ENCODE results near the gene RUFY3.
"Not testable (repeated sequence)": the region's sequence is repeated elsewhere in the genome, so short reads cannot be mapped to it uniquely, and the experiment has no call there.

RUFY3 gene

DNA sequence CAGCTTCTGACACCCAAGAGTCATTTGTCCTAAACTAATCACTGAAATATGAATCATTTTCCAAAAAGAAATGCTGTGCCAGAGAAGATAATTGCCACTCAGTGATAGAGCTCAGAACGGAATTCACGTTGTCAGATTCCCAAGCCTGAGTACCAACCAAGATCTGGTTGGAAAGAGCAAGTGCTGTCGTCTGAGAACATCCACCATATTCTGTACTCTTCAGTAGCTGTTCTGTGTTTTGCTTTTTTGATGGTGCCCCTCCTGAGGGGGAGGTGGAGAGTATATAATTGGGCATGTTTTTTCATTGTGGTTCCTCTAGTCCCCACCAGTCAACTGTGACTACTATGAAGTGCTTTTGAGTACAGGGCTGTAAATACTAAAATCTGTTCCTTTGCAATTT lies 13.2 kb downstream of the RUFY3 start:
- in situ Hi-C loops (cut with HindIII; ENCODE audit: low sequenced_read_pairs): no loop called here

DNA sequence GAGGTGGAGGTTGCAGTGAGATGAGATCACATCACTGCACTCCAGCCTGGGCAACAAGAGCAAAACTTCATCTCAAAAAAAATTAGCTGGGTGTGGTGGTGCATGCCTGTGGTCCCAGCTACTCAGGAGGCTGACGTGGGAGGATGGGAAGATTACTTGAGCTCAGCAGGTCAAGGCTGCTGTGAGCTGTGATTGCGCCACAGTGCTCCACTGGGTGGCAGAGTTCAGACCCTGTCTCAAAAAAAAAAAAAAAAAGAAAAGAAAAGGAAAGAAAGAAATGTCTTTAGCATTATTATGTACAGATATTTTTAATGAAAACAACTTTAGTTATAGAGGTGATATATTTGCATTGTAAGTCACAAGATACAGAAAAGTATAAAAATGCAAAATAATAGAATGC lies 14.2 kb downstream of the RUFY3 start:
- in situ Hi-C loops (cut with HindIII; ENCODE audit: low sequenced_read_pairs): not testable (repeated sequence)

DNA sequence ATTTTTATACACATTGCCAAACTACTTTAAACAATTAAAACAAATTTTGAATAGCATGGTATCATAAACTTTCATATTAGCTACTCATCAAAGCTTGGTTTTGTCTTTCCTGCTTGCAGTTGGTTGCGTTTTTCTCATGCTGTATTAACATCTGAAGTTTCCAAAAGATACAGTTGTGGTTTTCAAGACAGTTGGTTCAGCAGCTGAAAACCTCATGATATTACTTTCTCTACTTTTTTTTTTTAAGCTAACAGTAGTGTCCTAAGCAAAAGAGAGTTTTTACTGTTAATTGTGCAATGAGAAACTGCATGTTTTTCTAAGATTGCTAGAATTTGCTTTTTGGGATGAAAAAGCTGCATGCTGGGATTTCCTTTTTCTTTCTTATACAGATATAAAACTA lies 15.2 kb downstream of the RUFY3 start:
- in situ Hi-C loops (cut with HindIII; ENCODE audit: low sequenced_read_pairs): no loop called here

DNA sequence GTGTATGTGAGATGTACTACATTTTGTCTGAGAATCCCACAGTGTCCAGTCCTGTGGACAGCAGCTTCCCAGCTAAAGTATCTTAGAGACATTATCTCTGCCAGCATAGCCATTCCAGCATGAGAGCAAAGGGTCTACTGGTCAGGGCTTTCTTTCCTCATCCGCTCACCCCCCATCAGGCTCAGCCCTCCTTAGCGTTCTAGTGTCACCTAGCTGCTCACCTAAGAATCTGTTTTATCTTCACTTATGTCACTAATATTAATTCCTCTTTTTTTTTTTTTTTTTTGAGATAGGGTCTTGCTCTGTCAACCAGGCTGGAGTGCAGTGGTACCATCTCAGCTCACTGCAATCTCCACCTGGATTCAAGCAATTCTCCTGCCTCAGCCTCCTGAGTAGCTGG lies 15.6 kb downstream of the RUFY3 start:
- in situ Hi-C loops (cut with HindIII; ENCODE audit: low sequenced_read_pairs): no loop called here

DNA sequence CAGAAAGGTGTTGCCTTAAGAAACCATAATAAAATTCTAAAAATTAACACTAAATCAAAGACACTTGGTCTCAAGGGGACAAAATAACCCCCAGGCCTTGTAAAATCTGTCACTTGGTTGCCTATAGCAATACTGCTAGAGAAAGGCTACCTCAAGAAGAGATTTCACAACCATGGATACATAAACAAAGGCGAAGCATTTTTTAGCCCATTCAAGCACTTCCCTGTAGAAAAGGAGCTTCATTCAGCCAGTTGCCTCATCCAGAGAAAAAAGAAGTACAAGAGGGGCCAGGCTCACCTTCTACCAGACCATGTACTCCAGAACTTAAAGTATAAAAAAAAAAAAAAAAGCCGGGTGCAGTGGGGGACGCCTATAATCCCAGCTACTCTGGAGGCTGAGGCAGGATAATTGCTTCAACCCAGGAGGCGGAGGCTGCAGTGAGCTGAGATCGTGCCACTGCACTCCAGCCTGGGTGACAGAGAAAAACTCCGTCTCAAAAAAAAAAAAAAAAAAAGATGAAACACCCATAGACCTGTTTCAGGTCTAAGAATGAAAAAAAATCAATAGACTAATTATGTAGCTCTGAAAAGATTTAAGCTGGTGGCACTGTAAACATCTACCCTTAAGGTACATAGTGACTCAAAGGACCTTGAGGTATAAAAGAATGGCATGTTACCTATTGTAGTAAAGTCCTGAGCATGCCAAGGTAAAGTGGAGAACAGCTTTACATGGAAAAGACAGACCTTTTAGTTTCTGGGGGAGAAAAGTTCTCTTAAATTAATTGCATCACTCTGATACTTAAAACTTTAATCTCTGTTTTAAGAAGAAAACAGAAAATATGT lies 18.0 kb downstream of the RUFY3 start:
- in situ Hi-C loops (cut with HindIII; ENCODE audit: low sequenced_read_pairs): loop anchor here (10.0 kb wide), 1 partner anchor 255 kb away; the partner anchor contains the start of gene DCK

DNA sequence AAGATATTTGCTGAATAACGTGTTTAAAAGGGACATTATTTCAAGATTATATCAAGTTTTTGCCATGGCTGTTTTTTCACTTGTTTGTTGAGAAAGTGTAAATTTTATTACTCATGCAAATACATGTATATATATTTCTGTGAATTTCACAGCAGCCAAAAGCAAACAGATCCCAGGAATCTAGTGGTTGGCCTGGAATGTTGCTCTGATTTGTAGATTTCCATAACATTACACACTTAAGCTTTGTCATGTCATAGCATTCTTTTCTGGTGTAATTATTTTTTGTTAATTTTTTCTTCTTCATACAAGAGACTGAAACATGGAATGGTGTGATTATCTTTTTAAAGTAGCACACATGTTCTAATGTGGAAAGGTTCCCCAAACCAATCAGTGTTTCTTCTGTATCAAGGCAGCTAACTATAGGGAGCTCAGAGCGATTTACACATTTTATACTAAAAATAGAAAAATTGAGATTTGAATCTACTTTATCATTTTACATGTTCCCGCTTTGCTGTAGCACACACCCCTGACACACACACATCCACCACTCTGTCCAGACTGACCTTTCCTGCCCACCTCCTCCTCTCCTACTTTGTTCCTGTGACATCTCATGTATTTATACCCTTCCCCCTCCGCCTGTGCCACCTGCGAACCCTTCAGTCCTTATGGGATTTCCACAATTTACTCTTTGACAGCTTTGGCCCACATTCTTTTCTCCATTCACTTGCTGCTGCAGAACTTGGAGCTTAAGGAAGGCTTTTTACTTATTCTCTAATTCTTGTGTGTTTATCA lies 20.3 kb downstream of the RUFY3 start:
- in situ Hi-C loops (cut with HindIII; ENCODE audit: low sequenced_read_pairs): loop anchor here (10.0 kb wide), 1 partner anchor 253 kb away; the partner anchor contains the start of gene DCK

DNA sequence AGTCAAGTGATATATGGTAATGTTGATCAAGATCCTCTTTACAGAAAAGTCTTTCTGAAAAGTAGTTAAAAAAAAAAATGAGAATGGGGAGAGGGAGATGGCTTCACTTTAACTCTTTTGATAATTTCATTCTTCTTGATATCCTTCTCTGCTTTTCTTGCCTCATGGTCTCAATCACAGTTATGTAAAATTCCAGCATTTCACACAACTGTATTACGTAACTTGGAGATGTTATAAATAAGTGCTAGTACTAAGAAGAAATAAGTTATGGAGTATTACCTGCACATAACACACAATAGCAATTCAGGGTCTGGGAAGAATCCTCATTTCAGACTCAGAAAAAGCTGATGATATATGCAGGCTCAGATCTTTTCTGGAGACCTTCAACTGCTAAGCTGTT lies 22.0 kb downstream of the RUFY3 start:
- in situ Hi-C loops (cut with HindIII; ENCODE audit: low sequenced_read_pairs): loop anchor here (10.0 kb wide), 1 partner anchor 251 kb away; the partner anchor contains the start of gene DCK

DNA sequence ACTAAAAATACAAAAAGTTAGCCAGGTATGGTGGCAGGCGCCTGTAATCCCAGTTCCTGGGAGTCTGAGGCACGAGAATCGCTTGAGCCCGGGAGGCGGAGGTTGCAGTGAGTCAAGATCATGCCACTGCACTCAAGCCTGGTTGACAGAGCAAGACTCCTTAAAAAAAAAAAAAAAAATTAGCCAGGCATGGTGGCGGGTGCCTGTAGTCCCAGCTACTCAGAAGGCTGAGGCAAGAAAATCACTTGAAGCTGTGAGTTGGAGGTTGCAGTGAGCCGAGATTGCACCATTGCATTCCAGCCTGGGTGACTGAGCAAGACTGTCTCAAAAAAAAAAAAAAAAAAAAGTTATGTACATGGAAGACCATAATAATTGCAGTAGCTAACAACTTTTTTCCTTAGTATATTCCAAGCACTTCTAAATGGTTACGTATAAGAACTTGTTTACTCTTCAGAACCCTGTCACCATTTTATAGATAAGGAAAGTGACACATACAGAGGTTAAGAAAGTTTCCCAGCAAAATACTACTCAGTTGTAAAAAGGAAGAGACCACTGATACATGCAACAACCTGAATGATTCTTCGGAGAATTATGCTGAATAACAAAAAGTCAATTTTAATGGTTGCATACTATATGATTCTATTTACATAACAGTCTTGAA lies 24.5 kb downstream of the RUFY3 start:
- in situ Hi-C loops (cut with HindIII; ENCODE audit: low sequenced_read_pairs): loop anchor here (10.0 kb wide), 1 partner anchor 248 kb away; the partner anchor contains the start of gene DCK

DNA sequence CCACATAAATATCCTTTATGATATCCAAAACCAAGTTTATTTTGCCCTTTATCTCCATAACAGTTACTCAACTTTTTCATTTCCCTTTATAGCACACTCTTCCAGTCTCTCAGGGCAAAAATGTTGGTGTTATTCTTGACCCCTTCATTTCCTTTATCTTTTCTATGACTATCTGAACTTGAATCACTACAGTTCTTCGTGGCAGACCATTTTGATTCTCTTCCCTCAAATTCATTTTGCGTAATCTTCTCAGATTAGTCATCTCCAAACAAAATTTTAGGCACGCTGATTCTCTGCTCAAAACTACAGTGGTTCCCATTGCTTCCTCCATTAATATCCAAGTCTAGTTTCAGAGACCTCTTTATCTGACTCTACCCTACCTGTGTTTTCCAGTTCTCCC lies 26.1 kb downstream of the RUFY3 start:
- in situ Hi-C loops (cut with HindIII; ENCODE audit: low sequenced_read_pairs): loop anchor here (10.0 kb wide), 1 partner anchor 247 kb away; the partner anchor contains the start of gene DCK

DNA sequence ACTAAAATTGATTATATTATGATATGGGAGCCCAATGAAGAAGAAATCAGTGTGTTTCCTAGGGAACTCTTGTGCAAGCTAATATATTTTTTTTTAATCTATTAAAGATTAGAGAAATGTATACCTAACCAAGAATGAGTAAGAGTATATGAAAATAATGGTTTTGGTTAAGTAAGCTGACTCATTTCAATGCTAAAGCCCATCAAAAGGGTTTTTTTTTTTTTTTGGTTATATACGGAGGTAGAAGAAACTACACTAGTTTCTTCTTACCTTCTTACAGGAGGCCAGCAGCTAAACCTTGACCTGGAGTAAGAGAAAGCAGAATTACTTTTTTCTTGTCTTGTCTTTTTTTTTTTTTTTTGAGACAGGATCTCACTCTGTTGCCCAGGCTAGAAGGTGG lies 27.5 kb downstream of the RUFY3 start:
- in situ Hi-C loops (cut with HindIII; ENCODE audit: low sequenced_read_pairs): loop anchor here (10.0 kb wide), 1 partner anchor 245 kb away; the partner anchor contains the start of gene DCK

DNA sequence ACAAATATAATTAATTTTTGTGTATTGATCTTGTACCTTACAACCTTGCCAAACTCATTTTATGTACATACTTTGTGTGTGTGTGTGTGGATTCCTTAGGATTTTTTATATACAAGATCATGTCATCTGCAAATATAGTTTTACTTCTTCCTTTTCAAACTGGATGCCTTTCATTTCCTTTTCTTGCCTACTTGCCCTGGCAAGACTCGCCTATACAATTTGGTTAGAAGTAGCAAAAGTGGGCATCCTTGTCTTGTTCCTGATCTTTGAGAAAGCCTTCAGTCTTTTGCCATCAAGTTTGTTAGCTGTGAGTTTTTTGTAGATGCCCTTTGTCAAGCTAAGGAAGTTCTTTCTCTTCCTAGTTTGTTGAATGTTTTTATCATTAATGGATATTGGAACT lies 30.5 kb downstream of the RUFY3 start:
- in situ Hi-C loops (cut with HindIII; ENCODE audit: low sequenced_read_pairs): no loop called here

DNA sequence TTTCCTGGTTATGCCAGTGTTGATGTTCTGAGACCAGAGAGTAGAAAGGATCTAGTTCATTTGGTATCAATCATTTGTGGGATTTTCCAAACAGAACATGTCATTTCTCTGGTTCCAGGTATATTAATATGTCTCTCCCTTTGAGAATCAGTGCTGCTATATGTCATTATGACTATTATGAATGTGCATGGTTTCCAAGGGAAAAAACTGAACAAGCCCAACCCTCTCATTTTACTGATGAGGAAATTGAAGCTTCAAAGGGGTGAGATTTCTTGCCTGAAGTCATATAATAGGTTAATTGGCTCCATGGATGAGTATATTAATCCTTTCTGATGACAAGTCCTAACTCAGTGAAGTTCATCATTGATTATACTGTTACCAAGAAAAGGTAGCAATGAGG lies 31.9 kb downstream of the RUFY3 start:
- in situ Hi-C loops (cut with HindIII; ENCODE audit: low sequenced_read_pairs): no loop called here

DNA sequence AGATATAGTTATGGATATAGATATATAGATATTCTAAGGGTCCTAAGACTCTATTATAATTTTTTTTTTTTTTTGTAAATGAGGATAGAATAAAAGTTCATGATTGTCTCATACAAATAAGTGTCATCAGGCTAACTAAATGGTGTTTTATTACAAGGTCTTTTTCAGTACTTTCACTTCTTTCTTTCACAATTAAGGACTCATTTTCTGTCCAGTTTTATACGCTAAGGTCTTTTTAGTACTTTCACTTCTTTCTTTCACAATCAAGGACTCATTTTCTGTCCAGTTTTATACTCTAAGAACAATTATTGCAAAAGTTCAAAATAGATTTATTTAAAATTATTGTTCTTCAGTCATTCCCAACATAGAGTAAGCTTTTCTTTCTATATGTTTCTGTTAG lies 32.7 kb downstream of the RUFY3 start:
- in situ Hi-C loops (cut with HindIII; ENCODE audit: low sequenced_read_pairs): no loop called here

DNA sequence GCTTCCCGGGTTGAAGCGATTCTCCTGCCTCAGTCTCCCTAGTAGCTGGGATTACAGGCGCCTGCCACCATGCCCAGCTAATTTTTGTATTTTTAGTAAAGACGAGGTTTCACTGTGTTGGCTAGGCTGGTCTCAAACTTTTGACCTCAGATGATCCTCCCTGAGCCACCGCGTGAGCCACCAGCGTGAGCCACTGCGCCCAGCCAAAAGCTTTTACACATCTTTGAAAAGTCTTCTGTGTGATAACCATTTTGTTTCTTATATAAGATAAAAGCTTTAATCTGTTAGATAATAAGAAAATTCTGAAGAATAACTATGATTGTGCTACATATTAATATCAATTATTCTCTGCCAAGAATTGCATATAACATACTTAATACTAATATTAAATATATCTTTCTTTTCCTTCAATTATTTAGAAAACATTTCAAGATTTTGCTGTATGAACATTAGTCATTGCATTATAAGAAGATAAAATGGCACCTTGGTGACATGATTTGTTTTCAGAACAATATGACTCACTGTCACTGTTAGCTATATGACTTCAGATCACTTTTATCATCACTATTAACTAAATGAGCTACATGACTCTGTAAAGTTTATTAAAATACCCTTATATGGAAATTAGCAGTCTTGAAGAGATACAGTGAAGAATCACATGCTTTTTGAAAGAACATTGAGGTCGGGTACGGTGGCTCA lies 33.4 kb downstream of the RUFY3 start:
- in situ Hi-C loops (cut with HindIII; ENCODE audit: low sequenced_read_pairs): no loop called here

DNA sequence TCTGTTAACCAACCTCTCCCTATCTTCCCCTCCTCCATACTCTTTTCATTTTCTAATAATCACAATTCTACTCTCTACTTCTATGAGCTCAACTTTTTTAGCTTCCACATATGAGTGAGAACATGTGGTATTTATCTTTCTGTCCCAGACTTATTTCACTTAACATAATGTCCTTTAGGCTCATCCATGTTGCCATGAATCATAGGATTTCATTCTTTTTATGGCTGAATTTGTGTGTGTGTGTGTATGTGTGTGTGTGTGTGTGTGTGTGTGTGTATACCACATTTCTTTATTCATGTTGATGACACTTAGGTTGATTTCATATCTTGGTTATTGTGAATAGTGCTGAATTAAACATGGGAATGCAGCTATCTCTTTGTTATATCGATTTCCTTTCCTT lies 37.4 kb downstream of the RUFY3 start:
- in situ Hi-C loops (cut with HindIII; ENCODE audit: low sequenced_read_pairs): no loop called here

DNA sequence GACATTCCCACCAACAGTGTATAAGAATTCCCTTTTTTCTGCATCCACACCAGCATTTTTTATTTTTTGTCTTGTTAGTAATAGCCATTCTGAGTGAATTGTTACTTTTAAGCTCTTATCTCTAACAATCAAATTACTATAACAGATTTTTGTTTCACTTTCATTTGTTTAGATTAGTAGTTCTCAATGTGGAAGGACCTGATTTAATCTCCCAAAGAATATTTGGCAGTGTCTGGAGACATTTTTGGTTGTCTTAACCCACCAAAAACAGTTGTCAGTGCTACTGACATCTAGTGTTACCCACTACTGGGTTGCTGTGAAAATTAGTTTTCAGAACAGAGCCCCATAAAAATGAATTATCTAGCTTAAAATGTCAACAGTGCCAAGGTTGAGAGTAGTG lies 37.9 kb downstream of the RUFY3 start:
- in situ Hi-C loops (cut with HindIII; ENCODE audit: low sequenced_read_pairs): no loop called here

DNA sequence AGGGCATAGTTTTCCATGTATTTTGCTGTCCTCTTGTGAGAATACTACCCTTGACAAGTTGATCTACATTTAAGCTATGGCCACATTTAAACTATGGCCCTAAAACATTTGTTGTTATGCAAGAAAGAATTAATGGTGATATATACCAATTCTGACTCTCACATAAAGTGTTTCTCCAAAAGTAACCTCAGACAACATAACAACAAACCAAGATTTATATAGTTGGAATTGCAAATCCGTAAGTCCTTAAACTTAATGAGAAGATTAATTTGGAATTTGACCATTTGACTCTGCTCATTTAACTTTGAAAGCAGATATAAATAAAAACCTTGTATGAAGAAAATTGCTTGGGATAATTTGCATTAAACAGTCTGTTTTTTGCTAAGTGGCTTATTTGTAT lies 38.9 kb downstream of the RUFY3 start:
- in situ Hi-C loops (cut with HindIII; ENCODE audit: low sequenced_read_pairs): no loop called here

DNA sequence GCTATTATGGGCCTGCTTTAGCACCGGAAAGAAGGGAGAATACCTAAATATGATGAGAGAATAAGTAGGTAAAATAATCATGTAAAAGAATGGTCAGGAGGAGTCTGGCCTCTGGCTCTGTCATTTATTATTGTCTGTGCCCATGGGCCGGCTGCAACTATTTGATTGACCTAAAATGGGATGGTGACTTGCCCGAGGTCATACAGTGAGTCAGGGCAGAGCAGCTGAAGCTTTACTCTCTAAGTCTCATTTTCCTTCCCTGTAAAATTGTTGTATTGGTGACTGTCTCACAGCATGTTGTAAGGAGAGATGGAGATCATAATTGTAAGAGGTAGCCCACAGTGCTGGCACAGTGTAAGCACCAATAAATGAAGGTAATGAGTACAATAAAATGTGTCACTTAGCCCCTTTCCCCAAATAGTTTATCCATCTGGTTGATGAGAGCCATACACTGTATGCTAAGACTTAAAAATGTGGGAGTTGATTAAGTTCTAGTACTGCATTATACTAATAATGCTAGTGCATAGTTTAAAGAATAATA lies 39.6 kb downstream of the RUFY3 start:
- in situ Hi-C loops (cut with HindIII; ENCODE audit: low sequenced_read_pairs): no loop called here

DNA sequence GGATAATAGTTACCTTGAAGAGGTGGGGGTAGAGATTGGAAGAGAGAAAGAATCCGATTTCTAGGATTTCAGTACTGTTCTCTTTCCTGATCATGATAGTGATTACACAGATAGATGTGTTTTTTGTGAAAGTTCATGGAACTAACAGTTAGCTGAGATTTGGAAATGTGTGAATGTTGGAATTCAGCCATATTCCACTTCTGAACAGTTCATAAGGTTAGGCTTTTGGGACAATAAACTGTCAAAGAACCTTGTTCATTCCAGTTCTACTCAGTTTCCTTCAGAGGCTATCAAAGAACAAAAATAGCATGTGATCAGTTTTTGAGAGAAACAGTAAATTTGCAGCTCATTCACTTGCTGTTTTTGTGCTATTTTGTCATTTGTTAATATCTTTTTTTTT lies 43.6 kb downstream of the RUFY3 start:
- in situ Hi-C loops (cut with HindIII; ENCODE audit: low sequenced_read_pairs): no loop called here

DNA sequence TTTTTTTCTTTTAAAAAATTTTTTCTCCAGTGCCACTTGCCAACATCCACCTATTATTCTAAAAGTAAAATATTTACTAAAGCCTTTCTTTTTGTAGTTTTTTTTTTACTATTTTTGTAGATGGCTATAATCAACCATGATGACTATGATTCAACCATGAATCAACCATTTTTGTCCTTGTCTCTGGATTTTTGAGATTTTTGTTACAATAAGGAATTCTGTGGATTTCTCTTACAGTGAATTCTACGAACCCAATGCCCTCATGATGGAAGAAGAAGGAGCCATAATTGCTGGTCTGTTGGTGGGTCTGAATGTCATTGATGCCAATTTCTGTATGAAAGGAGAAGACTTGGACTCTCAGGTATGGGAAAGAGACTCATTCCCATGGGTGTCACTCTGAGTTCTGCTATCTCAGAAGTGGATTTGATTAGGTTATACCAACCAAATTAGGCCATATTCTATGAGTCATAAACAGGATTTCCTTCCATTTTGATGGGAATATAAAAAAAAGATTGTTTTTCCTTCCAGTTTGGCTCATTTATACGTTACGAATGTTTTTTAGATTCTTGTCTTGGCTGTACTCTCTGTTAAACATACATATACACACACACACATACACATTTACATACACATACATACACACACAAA lies 46.7 kb downstream of the RUFY3 start:
- in situ Hi-C loops (cut with HindIII; ENCODE audit: low sequenced_read_pairs): no loop called here
